Progenitor cell of endocrine pancreas (in vitro differentiated cells): ENCODE data around the gene NFRKB. TPM values are rescaled to one million over a fixed set of nuclear protein-coding genes. Genes with fewer than 3 reads are reported as not detected.

ENCODE experiments used
- DNase-seq: peaks from one replicate; pipeline ENCODE4 v3.0.0; 2021; ENCODE audit warnings: low spot score; ENCODE audit not compliant: unreplicated experiment
- H3K27ac Mint-ChIP-seq: 2 replicates; pipeline ENCODE4 v1.8.0; 2021; ENCODE audit warnings: mild to moderate bottlenecking, moderate library complexity, mixed read lengths
- H3K27me3 Mint-ChIP-seq: 2 replicates; pipeline ENCODE4 v1.8.0; 2021; ENCODE audit warnings: mixed read lengths
- H3K36me3 Mint-ChIP-seq: 2 replicates; pipeline ENCODE4 v1.8.0; 2022; ENCODE audit warnings: mixed read lengths; ENCODE audit not compliant: insufficient read depth
- H3K4me1 Mint-ChIP-seq: 2 replicates; pipeline ENCODE4 v1.8.0; 2021; ENCODE audit warnings: low read depth, mixed read lengths
- H3K4me3 Mint-ChIP-seq: 2 replicates; pipeline ENCODE4 v1.8.0; 2021; ENCODE audit warnings: low read depth, mild to moderate bottlenecking, moderate library complexity, mixed read lengths
- H3K9me3 Mint-ChIP-seq: 2 replicates; pipeline ENCODE4 v1.8.0; 2021; ENCODE audit warnings: low read depth, mixed read lengths
- CTCF ChIP-seq: fragments of 200-600 bp; sonication (generic); IDR thresholded peaks from one replicate; pipeline ENCODE4 v1.5.0; 2021; ENCODE audit warnings: antibody characterized with exemption, mild to moderate bottlenecking; ENCODE audit not compliant: unreplicated experiment
- total RNA-seq: library from RNA; stranded (reverse); gene quantifications from 2 replicates; pipeline ENCODE4 v1.2.1, GENCODE V29; 2021

Gene NFRKB
- total RNA-seq, 1 donor from 2014 or later = 66.8 TPM

GRCh38 chr11:129864811-129865210 lies 30.6 kb downstream of the NFRKB start:
- Mint-ChIP-seq H3K36me3 (peaks cover 57% of the 10 kb centered on the region), H3K9me3 (no peaks in the 10 kb centered on the region), H3K27ac (peak overlapping the region; percentile 73), H3K4me3 (no peak overlapping the region), H3K27me3 (no peaks in the 10 kb centered on the region), H3K4me1 (peaks cover 35% of the 10 kb centered on the region)
- no peak for DNase-seq
- TF ChIP-seq CTCF = no peak

- Mint-ChIP-seq H3K27ac (peak overlapping the region; percentile 98), H3K4me3 (peak overlapping the region; percentile 43), H3K36me3 (peaks cover 46% of the 10 kb centered on the region), H3K9me3 (no peaks in the 10 kb centered on the region), H3K4me1 (peaks cover 29% of the 10 kb centered on the region), H3K27me3 (no peaks in the 10 kb centered on the region)
- peak; percentile 37 for DNase-seq
- TF ChIP-seq CTCF = no peak
Measured at GRCh38 chr11:129861702-129862522, 33.5 kb downstream of the NFRKB start.

- no peak for DNase-seq
- Mint-ChIP-seq H3K4me3 (no peak overlapping the region), H3K36me3 (peaks cover 8% of the 10 kb centered on the region), H3K27ac (no peak overlapping the region), H3K27me3 (no peaks in the 10 kb centered on the region), H3K4me1 (peaks cover 11% of the 10 kb centered on the region), H3K9me3 (no peaks in the 10 kb centered on the region)
- TF ChIP-seq CTCF = no peak
Measured at GRCh38 chr11:129856036-129856435, 39.3 kb downstream of the NFRKB start.

- no peak for DNase-seq
- peaks cover 7% of the 10 kb centered on the region for H3K36me3 Mint-ChIP-seq
- no peak overlapping the region for H3K27ac Mint-ChIP-seq
- no peaks in the 10 kb centered on the region for H3K27me3 Mint-ChIP-seq
- H3K4me1 Mint-ChIP-seq = peaks cover 15% of the 10 kb centered on the region
- H3K4me3 Mint-ChIP-seq = no peak overlapping the region
- peaks cover 3% of the 10 kb centered on the region for H3K9me3 Mint-ChIP-seq
- no peak for TF ChIP-seq CTCF
Measured at GRCh38 chr11:129855086-129855485, 40.3 kb downstream of the NFRKB start.

- DNase-seq = no peak
- Mint-ChIP-seq H3K4me3 (no peak overlapping the region), H3K36me3 (peaks cover 2% of the 10 kb centered on the region), H3K9me3 (peaks cover 3% of the 10 kb centered on the region), H3K4me1 (peaks cover 15% of the 10 kb centered on the region), H3K27ac (no peak overlapping the region), H3K27me3 (no peaks in the 10 kb centered on the region)
- TF ChIP-seq CTCF = no peak
Measured at GRCh38 chr11:129854232-129854805, 41.1 kb downstream of the NFRKB start.
